OCI-LY1 (cell line): ENCODE measurements around the gene IL16.

Source experiments
- H2AFZ ChIP-seq: fragments of 200-600 bp; sonication (generic), shearing (Covaris generic); 2 replicates; pipeline ENCODE4 v1.6.0; 2014; ENCODE audit warnings: antibody characterized with exemption, mild to moderate bottlenecking, low read length
- H3F3A ChIP-seq: fragments of 200-600 bp; sonication (generic), shearing (Covaris generic); 2 replicates; pipeline ENCODE4 v1.6.0; 2014; ENCODE audit warnings: mild to moderate bottlenecking, antibody characterized with exemption, low read length, moderate library complexity; ENCODE audit not compliant: insufficient read depth
- H3K27ac ChIP-seq: fragments of 200-600 bp; sonication (generic); 2 replicates; pipeline ENCODE4 v1.5.1; 2014; ENCODE audit warnings: low read length, mixed run types, mild to moderate bottlenecking, low read depth; ENCODE audit not compliant: poor library complexity, severe bottlenecking
- H3K27me3 ChIP-seq: fragments of 200-600 bp; sonication (generic); 2 replicates; pipeline ENCODE4 v1.6.0; 2014; ENCODE audit warnings: antibody characterized with exemption, mild to moderate bottlenecking, low read length, moderate library complexity; ENCODE audit not compliant: insufficient read depth
- H3K36me3 ChIP-seq: fragments of 200-600 bp; sonication (generic); 2 replicates; pipeline ENCODE4 v1.6.1; 2014; ENCODE audit warnings: mild to moderate bottlenecking, antibody characterized with exemption, low read length, moderate library complexity, mixed read lengths; ENCODE audit not compliant: insufficient read depth
- H3K4me1 ChIP-seq: fragments of 200-600 bp; sonication (generic); 2 replicates; pipeline ENCODE4 v1.5.1; 2014; ENCODE audit warnings: mild to moderate bottlenecking, low read length, moderate library complexity; ENCODE audit not compliant: insufficient read depth, severe bottlenecking
- H3K4me2 ChIP-seq: fragments of 200-600 bp; sonication (generic), shearing (Covaris generic); 2 replicates; pipeline ENCODE4 v1.6.1; 2014; ENCODE audit warnings: low read length
- H3K4me3 ChIP-seq: fragments of 200-600 bp; sonication (generic); 2 replicates; pipeline ENCODE4 v1.5.1; 2014; ENCODE audit warnings: low read length, low read depth, mild to moderate bottlenecking, mixed read lengths; ENCODE audit not compliant: poor library complexity, severe bottlenecking
- H3K79me2 ChIP-seq: fragments of 200-600 bp; shearing (Covaris generic); 2 replicates; pipeline ENCODE4 v1.6.1; 2016; ENCODE audit warnings: mixed run types, low read length, mixed read lengths; ENCODE audit not compliant: insufficient read depth
- H3K9ac ChIP-seq: fragments of 200-600 bp; sonication (generic), shearing (Covaris generic); 2 replicates; pipeline ENCODE4 v1.6.1; 2014; ENCODE audit warnings: mild to moderate bottlenecking, low read length, mixed read lengths
- H3K9me2 ChIP-seq: fragments of 200-600 bp; sonication (generic), shearing (Covaris generic); 2 replicates; pipeline ENCODE4 v1.6.1; 2014; ENCODE audit warnings: low read depth, mild to moderate bottlenecking, low read length, mixed read lengths
- H3K9me3 ChIP-seq: fragments of 200-600 bp; shearing (Covaris generic); 2 replicates; pipeline ENCODE4 v1.6.1; 2014; ENCODE audit warnings: low read length, mixed read lengths
- H4K20me1 ChIP-seq: fragments of 200-600 bp; sonication (generic), shearing (Covaris generic); 2 replicates; pipeline ENCODE4 v1.6.0; 2016; ENCODE audit warnings: mild to moderate bottlenecking, low read length; ENCODE audit not compliant: insufficient read depth
- CTCF ChIP-seq: fragments of 200-600 bp; sonication (generic), shearing (Covaris generic); IDR thresholded peaks from 2 replicates; pipeline ENCODE4 v1.5.1; 2017; ENCODE audit warnings: mild to moderate bottlenecking, antibody characterized with exemption, low read length, moderate library complexity, mixed read lengths
- EZH2 ChIP-seq: fragments of 200-600 bp; sonication (generic), shearing (Covaris generic); IDR thresholded peaks from 2 replicates; pipeline ENCODE4 v1.8.0; 2017; ENCODE audit warnings: borderline replicate concordance, mixed run types, mild to moderate bottlenecking, antibody characterized with exemption, low read length, moderate library complexity, mixed read lengths

IL16 gene

GRCh38 chr15:81268881-81269601, 72.4 kb downstream of the IL16 start:
- Histone ChIP-seq H3K9ac (no peak overlapping the region), H2AFZ (no peak overlapping the region), H4K20me1 (no peaks in the 10 kb centered on the region), H3K4me1 (peaks cover 15% of the 10 kb centered on the region), H3K27ac (no peak overlapping the region), H3K4me3 (no peak overlapping the region), H3K9me3 (no peaks in the 10 kb centered on the region), H3K79me2 (no peaks in the 10 kb centered on the region), H3K4me2 (no peak overlapping the region), H3K36me3 (no peaks in the 10 kb centered on the region), H3F3A (no peaks in the 10 kb centered on the region), H3K9me2 (no peaks in the 10 kb centered on the region), H3K27me3 (no peaks in the 10 kb centered on the region)
- TF ChIP-seq EZH2 (no peak), CTCF (no peak)

GRCh38 chr15:81270188-81270587, 73.5 kb downstream of the IL16 start:
- no peaks in the 10 kb centered on the region for H3F3A ChIP-seq
- H3K36me3 ChIP-seq, result no peaks in the 10 kb centered on the region
- no peak overlapping the region for H3K4me3 ChIP-seq
- no peak overlapping the region for H3K9ac ChIP-seq
- H3K79me2 ChIP-seq, result no peaks in the 10 kb centered on the region
- no peak overlapping the region for H3K27ac ChIP-seq
- H3K4me2 ChIP-seq, result no peak overlapping the region
- H2AFZ ChIP-seq, result no peak overlapping the region
- no peaks in the 10 kb centered on the region for H4K20me1 ChIP-seq
- H3K9me3 ChIP-seq, result no peaks in the 10 kb centered on the region
- peaks cover 11% of the 10 kb centered on the region for H3K4me1 ChIP-seq
- H3K9me2 ChIP-seq, result no peaks in the 10 kb centered on the region
- TF ChIP-seq CTCF (no peak), EZH2 (no peak)
- no peaks in the 10 kb centered on the region for H3K27me3 ChIP-seq

GRCh38 chr15:81270781-81271491, 74.3 kb downstream of the IL16 start:
- Histone ChIP-seq H3K79me2 (no peaks in the 10 kb centered on the region), H3K27ac (no peak overlapping the region), H3K27me3 (no peaks in the 10 kb centered on the region), H3K9me2 (no peaks in the 10 kb centered on the region), H3K9me3 (no peaks in the 10 kb centered on the region), H3K9ac (no peak overlapping the region), H3K4me2 (no peak overlapping the region), H3K4me3 (no peak overlapping the region), H3K4me1 (peaks cover 8% of the 10 kb centered on the region), H3K36me3 (no peaks in the 10 kb centered on the region), H4K20me1 (no peaks in the 10 kb centered on the region), H2AFZ (no peak overlapping the region), H3F3A (no peaks in the 10 kb centered on the region)
- TF ChIP-seq EZH2 (no peak), CTCF (no peak)
